ENCODE data around the gene MARK4.

Gene MARK4

GRCh38 chr19:45342911-45343310, 91.8 kb downstream of the MARK4 start:
- no peak for DNase-seq

- no peak for DNase-seq
Measured at GRCh38 chr19:45344621-45345505, 93.8 kb downstream of the MARK4 start.

DNA sequence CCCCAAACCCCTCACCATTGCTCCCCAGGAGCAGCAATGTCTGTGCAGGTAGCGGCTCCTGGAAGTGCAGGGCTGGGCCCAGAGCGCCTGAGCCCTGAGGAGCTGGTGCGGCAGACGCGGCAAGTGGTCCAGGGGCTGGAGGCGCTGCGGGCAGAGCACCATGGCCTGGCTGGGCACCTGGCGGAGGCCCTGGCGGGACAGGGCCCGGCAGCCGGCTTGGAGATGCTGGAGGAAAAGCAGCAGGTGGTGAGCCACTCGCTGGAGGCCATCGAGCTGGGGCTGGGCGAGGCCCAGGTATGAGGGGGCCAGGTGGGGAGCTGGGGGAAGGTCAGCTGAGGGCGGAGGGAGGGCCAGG, 94.4 kb downstream of the MARK4 start:
- DNase-seq: no peak

- DNase-seq: no peak
Measured at GRCh38 chr19:45346449-45346848, 95.4 kb downstream of the MARK4 start.

DNA sequence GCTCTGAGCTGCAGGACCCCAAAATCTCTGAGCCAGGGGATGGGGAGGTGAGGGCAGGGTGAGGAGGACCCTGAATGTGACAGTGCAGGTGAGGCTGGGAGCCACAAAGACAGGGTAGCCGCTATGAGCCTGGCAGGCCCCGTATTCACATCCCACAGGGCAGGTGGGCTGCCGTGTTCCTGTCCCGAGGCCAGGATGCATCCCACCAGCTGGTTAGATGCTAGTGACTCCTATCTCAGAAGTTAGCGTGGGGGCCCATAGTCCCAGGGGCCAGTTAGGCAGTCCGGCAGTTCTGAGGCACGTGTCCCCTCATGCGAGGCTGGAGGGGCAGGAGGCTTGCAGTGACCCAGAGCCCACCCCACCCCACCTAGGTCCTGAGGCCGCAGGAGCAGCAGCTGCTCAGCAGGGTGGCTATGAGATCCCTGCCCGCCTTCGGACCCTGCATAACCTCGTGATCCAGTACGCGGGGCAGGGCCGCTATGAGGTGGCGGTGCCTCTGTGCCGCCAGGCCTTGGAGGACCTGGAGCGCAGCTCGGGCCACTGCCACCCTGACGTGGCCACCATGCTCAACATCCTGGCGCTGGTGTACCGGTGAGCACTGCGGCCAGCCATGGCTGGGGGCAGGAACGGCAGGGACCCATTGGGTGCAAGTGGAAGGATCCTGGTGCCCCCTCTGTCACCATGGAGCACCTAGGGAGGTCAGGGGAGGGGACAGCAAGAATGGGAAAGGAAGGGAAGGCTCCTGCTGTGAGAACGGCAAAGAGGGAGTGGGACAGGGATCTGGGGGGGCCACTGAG, 96.7 kb downstream of the MARK4 start:
- DNase-seq: no peak

- no peak for DNase-seq
Measured at GRCh38 chr19:45348367-45349125, 97.5 kb downstream of the MARK4 start.

- DNase-seq: no peak
Measured at GRCh38 chr19:45349126-45349415, 98.0 kb downstream of the MARK4 start.

DNA sequence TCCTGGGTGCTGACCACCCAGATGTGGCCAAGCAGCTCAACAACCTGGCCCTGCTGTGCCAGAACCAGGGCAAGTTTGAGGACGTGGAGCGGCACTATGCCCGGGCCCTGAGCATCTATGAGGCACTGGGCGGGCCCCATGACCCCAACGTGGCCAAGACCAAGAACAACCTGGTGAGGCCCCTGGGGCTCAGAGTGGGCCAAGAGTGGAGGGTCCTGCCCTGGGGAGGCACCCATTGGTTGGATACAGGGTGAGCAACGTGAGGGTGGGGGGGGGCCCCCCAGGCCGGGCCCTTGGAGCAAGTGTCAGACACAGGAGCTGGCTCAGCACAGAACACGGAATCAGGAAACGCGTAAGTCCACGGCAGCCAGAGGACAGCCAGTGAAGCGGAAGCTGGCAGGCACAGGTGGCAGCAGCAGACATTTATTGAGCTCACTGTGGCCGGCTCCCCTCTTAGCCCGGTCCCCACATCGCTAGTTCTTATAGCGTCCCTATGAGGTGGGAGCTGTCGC, 98.4 kb downstream of the MARK4 start:
- DNase-seq: no peak

GRCh38 chr19:45350477-45351058, 99.5 kb downstream of the MARK4 start:
- DNase-seq: no peak

- DNase-seq: no peak
Measured at GRCh38 chr19:45351401-45351952, 100.4 kb downstream of the MARK4 start.

DNA sequence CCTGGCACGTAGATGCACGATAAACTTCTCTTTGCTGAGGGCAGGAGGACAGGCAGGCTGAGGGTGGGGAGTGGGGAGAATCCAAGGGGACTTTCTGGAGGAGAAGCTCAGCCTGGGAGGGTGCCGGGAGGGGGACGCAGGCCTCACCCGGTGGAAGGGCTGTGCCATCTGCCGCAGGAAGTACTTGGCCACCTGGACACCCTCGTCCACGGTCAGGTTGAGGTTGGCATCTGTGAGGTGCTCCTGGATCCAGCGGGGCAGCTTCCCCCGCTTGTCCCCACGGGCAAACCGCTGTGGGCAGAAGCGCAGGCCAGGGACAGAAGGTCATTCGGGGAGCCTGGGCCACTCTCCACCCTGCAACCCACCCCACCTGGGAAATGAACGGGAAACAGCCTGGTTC, 101.0 kb downstream of the MARK4 start:
- no peak for DNase-seq

DNA sequence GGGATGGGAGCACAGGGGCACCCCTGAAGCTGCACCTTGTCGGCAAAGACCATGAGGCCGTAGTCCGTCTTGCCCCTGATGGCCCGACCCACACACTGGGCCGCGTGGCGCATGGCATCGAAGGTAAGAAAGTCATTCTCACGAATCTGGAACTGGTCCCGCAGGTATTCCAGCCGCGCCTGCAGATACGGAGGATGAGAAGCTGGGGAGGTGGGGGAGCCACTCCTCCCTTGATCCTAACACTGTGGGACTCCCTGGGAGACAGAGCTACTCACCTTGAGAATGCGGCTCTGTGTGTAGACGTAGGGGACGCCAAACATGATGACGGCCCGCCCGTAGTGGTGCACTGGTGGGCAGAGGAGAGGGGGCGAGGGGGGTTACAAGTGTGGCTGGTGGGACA, 101.4 kb downstream of the MARK4 start:
- DNase-seq: no peak

DNA sequence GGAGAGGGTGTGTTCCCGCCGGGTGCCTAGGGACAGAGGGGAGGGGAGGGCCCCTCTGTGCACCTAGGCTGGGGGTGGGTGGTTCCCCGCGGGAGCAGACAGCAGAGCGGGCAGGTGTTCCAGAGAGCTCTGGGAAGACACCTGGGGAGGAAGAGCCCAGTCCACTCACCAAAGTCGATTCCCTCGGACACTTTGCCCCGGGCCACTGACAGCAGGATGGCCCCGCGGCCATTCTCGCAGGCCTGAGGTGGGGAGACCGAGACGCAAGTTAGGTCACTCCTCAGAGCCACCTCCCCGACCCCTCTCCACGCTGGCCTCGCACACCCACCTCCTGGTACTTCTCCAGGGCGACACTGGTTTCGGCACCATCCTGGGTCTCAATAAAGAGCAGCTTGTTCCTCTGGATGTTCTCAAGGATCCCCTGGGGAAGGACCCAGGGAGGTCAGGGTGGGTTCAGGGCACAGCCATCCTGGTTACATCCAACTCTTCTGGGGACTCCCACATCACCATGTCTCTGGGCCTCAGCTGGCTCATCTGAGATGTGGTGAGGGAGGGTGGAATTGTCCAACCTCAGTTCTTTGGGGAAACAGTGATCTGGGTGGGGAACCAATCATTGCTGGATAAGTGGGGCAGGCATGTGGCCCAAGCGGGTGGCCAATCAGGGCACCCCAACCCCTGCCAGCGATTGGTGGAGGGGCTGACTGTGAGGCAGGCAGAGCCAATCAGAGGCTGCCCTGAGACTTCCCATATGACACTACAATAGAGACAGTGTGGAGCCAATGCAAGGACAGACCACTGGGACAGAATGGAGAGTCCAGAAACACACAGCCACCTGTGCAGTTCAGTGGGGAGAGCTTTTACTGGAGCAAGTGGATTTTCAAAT, 102.1 kb downstream of the MARK4 start:
- no peak for DNase-seq

DNA sequence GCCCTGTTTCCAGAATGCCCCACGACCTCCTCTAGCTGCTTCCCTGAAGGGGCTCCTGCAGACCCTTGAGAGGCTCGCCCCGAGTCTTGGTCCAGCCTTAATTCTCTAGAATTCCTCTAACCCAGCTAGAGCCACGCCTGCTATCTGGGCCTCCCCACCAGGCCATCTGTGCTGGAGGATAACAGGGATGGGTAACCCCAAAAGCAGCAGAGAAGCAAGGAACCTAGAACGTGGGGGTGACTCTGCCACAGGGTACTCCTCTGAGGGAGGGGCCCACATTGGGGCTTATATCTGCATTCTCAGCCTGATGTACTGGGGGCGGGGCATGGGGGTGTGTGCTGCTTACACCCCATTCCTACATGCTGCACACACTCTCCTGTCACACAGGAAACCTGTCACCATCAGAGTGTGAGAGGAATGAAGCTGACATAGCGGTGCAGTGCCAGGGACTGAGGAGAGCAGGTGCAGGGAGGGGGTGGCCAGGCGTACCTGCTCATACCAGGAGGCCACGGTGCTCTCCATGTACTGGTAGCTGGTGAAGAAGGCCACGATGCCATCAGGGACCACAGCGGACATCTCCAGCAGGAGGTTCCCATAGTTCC, 103.3 kb downstream of the MARK4 start:
- no peak for DNase-seq
